Activated CD4-positive, alpha-beta memory T cell treated with anti-CD3 and anti-CD28 coated beads for 36 hours (primary cell): ENCODE results near the gene UBAC2. TPM values are rescaled to one million over a fixed set of nuclear protein-coding genes. Genes with fewer than 3 reads are reported as not detected.
"Not testable (repeated sequence)": the region's sequence is repeated elsewhere in the genome, so short reads cannot be mapped to it uniquely, and the experiment has no call there.

ENCODE experiments used
- CTCF ChIA-PET: fragments of 350-600 bp; sonication (Branson Sonifier 250); formaldehyde crosslinking; loops from one replicate; lab custom pipeline; 2021; ENCODE audit warnings: antibody characterized with exemption, inconsistent platforms; lab: Charles Lee
- POLR2A ChIA-PET: fragments of 350-600 bp; sonication (Branson Sonifier 250); formaldehyde crosslinking; loops from one replicate; lab custom pipeline; 2021; ENCODE audit warnings: antibody characterized with exemption; lab: Charles Lee
- DNase-seq: peaks from one replicate; pipeline ENCODE4 v3.0.0-alpha.2; 2020
- H3K27ac Mint-ChIP-seq: one replicate; pipeline ENCODE4 v1.8.0; 2021; ENCODE audit warnings: mixed read lengths
- H3K27me3 Mint-ChIP-seq: one replicate; pipeline ENCODE4 v1.8.0; 2021; ENCODE audit warnings: mixed read lengths
- H3K36me3 Mint-ChIP-seq: one replicate; pipeline ENCODE4 v1.8.0; 2021; ENCODE audit warnings: mixed read lengths
- H3K4me1 Mint-ChIP-seq: one replicate; pipeline ENCODE4 v1.8.0; 2021; ENCODE audit warnings: low read depth, mixed read lengths
- H3K4me3 Mint-ChIP-seq: one replicate; pipeline ENCODE4 v1.8.0; 2021; ENCODE audit warnings: mild to moderate bottlenecking, mixed read lengths
- H3K9me3 Mint-ChIP-seq: one replicate; pipeline ENCODE4 v1.8.0; 2021; ENCODE audit warnings: mixed read lengths
- intact Hi-C: fragments of 100-400 bp; cut with micrococcal nuclease; formaldehyde crosslinking; loops from one replicate; pipeline ENCODE4 v1.15.1; 2023
- total RNA-seq, 2 experiments: library from RNA; stranded (reverse); gene quantifications; one replicate each; pipeline ENCODE4 v1.2.3, GENCODE V29; 2021

Gene UBAC2
- total RNA-seq, 2 experiments from 2014 or later, result 51.8 to 54.5 TPM

DNA sequence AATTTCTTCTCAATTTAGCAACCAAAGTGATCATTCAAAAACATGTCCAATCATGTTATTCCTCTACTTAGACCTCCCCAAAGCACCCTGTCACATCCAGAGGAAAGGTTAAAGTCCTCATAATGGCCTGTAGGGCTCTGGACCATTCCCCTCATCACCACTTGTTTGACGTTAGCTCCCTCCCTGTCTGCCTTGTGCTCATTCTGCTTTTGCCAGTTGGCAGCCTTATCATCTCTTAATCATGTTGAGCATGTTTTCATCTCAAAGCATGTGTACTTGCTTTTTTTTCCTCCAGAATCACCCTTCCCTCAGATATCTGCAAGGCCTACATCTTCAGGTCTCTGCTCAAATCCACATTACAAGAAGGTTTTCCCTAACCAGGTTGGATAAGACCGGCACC is 25.9 kb downstream of the UBAC2 start:
- DNase-seq, result no peak
- H3K27me3 Mint-ChIP-seq, result no peaks in the 10 kb centered on the region
- intact Hi-C loops, result loop anchor here (10.0 kb wide), 1 partner anchor 1448 kb away; the partner anchor contains the start of gene TMTC4
- POLR2A ChIA-PET, result no interaction called here
- H3K36me3 Mint-ChIP-seq, result peaks cover 15% of the 10 kb centered on the region
- H3K9me3 Mint-ChIP-seq, result peaks cover 3% of the 10 kb centered on the region
- no peak overlapping the region for H3K4me3 Mint-ChIP-seq
- CTCF ChIA-PET, result no interaction called here
- peaks cover 84% of the 10 kb centered on the region for H3K4me1 Mint-ChIP-seq
- H3K27ac Mint-ChIP-seq, result peak overlapping the region; percentile 21

DNA sequence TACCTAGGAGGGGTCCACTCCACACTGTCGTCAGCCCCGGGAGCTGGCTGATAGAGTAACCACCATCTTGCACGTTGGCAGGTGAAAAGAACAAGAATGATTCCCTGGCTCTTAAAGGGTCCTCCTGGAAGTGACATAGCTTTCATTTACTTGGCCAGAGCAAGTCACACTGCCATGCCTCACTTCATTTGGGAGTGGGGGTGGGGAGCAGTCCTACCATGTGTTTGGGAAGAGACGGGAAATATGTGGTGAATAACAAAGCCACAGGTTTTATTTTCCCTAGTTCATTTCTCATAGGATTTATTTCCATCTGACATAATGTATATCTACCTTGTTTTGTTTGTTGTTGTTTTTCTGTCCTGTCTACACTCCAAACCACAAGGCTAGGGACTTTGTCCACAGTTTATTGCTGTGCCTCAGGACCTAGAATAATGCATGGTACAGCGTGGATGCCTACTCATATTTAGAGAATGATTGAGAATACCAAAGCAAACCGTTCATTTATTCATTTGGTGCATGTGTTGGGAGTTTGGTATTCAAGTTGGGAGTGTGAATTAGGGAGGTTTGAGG is 26.8 kb downstream of the UBAC2 start:
- Mint-ChIP-seq H3K4me3 (no peak overlapping the region), H3K36me3 (peaks cover 7% of the 10 kb centered on the region), H3K27me3 (no peaks in the 10 kb centered on the region), H3K4me1 (peaks cover 81% of the 10 kb centered on the region), H3K9me3 (peaks cover 3% of the 10 kb centered on the region), H3K27ac (peak overlapping the region; percentile 6)
- CTCF ChIA-PET, result interaction anchor here (0.9 to 1.1 kb wide), 2 partner anchors 39 to 42 kb away, joined by 3 read pairs; no protein-coding TSS in a partner anchor
- intact Hi-C loops, result loop anchor here (10.0 kb wide), 1 partner anchor 1447 kb away; the partner anchor contains the start of gene TMTC4
- no peak for DNase-seq
- POLR2A ChIA-PET, result interaction anchor here (0.6 to 1.6 kb wide), 3 partner anchors 9 to 156 kb away, joined by 3 to 5 read pairs (median 4); no protein-coding TSS in a partner anchor

DNA sequence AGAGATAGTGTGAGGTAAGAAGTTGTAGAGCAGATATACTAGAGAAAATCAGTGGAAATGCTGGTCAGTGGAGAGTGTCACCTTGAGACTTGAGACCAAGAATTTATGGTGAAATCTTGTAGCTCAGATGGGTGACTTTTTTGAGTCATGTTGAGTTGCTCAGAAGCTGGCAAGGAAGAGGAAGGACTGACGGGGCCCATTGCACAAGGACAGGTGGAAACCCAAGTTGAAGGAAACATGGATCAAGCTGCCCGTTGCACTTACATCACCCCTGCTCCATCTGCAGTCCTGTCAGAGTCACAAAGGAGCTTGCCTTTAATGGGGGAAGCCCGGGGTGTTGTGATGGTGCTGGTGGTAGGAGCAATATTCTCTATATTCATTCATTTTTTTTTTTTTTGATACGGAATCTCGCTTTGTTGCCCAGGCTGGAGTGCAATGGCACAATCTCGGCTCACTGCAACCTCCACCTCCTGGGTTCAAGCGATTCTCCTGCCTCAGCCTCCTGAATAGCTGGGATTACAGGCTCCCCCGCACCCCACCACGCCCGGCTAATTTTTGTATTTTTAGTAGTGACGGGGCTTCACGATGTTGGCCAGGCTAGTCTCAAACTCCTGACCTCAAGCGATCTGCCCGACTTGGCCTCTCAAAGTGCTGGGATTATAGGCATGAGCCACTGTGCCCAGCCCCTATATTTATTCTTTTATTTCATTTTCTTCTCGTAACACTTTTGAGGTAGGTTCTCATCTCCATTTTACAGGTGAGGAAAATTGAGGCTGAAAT is 27.4 kb downstream of the UBAC2 start:
- CTCF ChIA-PET, result interaction anchor here (0.9 to 1.1 kb wide), 2 partner anchors 38 to 41 kb away, joined by 3 read pairs; no protein-coding TSS in a partner anchor
- peak overlapping the region; percentile 68 for H3K27ac Mint-ChIP-seq
- H3K36me3 Mint-ChIP-seq, result peaks cover 4% of the 10 kb centered on the region
- DNase-seq, result peak; percentile 50
- H3K27me3 Mint-ChIP-seq, result no peaks in the 10 kb centered on the region
- peaks cover 77% of the 10 kb centered on the region for H3K4me1 Mint-ChIP-seq
- intact Hi-C loops, result loop anchor here (1.0 to 10.0 kb wide), 4 partner anchors 9 to 1447 kb away; partner anchors contain the start of gene TMTC4
- POLR2A ChIA-PET, result interaction anchor here (0.6 to 1.6 kb wide), 4 partner anchors 9 to 155 kb away, joined by 3 to 5 read pairs (median 4); no protein-coding TSS in a partner anchor
- no peak overlapping the region for H3K4me3 Mint-ChIP-seq
- H3K9me3 Mint-ChIP-seq, result peaks cover 2% of the 10 kb centered on the region

DNA sequence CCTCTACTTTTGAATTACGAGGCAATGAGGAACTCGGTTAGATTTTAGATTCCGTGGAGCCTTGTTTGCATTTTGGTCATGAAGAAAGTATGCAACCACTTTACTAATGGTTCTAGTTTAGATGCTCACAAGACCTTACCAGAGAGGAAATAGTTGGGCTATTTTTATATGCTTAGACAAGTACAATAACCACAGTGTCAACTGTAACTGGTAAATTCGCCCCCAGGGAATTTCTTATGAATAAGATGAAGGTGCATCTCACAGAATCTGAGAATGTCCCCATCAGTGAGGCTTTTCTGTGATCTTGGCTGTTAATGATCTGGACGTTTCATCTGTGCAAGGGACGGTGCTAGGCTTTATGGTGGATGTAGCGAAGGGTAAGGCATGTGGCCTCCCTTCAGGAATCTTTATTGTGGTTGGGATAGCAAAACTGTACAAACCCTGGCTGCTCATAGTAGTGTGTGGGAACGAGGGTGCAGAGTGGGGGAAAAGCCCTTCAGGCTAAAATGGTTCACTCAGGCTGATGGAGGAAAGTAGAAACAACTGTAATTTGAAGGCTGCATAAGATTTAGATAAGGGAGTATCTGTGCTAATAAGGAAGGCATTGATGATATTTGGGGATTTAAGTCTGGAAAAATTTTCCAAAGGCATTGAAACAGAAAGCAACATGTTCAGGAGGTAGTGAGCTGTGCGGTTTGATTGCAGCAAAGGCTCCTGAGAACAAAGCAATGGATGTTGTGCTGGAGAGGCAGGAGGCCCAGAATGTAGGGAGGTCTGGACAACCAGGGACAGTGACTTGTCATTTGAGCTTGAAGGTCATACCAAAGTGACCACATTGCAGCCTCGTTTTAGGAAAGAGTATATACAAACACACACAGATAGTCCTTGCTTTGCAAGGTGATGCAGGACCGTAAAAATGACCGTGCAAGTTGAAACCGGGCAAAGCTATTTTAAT is 28.4 kb downstream of the UBAC2 start:
- Mint-ChIP-seq H3K4me3 (peak overlapping the region; percentile 64), H3K27me3 (no peaks in the 10 kb centered on the region), H3K9me3 (no peaks in the 10 kb centered on the region), H3K4me1 (peaks cover 71% of the 10 kb centered on the region), H3K27ac (peak overlapping the region; percentile 68), H3K36me3 (peaks cover 7% of the 10 kb centered on the region)
- ChIA-PET CTCF (interaction anchor here (0.7 to 2.8 kb wide), 3 partner anchors 10 to 40 kb away, joined by 3 to 9 read pairs (median 3); no protein-coding TSS in a partner anchor), POLR2A (interaction anchor here (1.0 to 1.1 kb wide), 2 partner anchors 15 to 24 kb away, joined by 3 read pairs; no protein-coding TSS in a partner anchor)
- intact Hi-C loops, result loop anchor here (1.0 to 10.0 kb wide), 5 partner anchors 9 to 1446 kb away; partner anchors contain the start of genes GPR18 and TMTC4
- DNase-seq, result no peak

DNA sequence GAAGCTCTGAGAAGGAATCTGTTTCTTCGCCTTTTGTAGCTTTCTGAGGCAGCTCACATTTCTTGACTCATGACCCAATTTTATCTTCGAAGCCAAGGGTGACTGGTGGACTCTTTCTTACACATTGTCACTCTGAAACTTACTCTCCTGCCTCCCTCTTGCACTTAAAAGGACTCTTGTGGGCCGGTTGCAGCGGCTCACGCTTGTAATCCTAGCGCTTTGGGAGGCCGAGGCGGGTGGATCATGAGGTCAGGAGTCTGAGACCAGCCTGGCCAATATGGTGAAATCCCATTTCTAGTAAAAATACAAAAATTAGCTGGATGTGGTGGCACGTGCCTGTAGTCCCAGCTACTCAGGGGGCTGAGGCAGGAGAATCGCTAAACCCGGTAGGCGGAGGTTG is 29.9 kb downstream of the UBAC2 start:
- CTCF ChIA-PET, result interaction anchor here (0.6 to 2.8 kb wide), 5 partner anchors 12 to 206 kb away, joined by 3 to 9 read pairs (median 3); partner anchors contain the start of gene GPR18
- POLR2A ChIA-PET, result interaction anchor here (1.2 kb wide), 1 partner anchor 26 kb away, joined by 3 read pairs; no protein-coding TSS in a partner anchor

DNA sequence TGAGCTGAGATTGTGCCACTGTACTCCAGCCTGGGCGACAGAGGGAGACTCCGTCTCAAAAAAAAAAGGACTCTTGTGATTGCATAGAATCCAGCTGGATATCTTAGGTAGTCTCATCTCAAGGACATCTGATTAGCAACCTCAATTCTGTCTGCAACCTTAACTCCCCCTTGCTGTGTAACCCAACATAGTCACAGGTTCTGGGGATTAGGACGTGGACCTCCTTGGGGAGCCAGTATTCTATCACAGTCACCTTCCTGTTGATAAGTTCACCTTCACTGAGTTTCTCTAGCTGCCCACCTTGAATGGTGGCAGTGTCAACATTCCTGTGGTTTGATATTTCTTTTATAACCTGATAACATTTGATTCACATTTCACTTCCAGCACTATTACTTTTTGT is 30.3 kb downstream of the UBAC2 start:
- H3K36me3 Mint-ChIP-seq, result peaks cover 4% of the 10 kb centered on the region
- H3K9me3 Mint-ChIP-seq, result no peaks in the 10 kb centered on the region
- ChIA-PET POLR2A (interaction anchor here (1.2 kb wide), 1 partner anchor 27 kb away, joined by 3 read pairs; no protein-coding TSS in a partner anchor), CTCF (interaction anchor here (0.6 to 3.9 kb wide), 7 partner anchors 14 to 205 kb away, joined by 3 to 19 read pairs (median 4); partner anchors contain the start of gene GPR18)
- H3K4me1 Mint-ChIP-seq, result peaks cover 68% of the 10 kb centered on the region
- intact Hi-C loops, result no loop called here
- H3K27ac Mint-ChIP-seq, result no peak overlapping the region
- H3K4me3 Mint-ChIP-seq, result no peak overlapping the region
- DNase-seq, result no peak
- H3K27me3 Mint-ChIP-seq, result no peaks in the 10 kb centered on the region

More for the DNA sequence above, 29.9 kb downstream of the UBAC2 start:
- DNase-seq, intact Hi-C loops, H3K4me3 Mint-ChIP-seq, H3K27ac Mint-ChIP-seq, H3K9me3 Mint-ChIP-seq, H3K36me3 Mint-ChIP-seq, H3K27me3 Mint-ChIP-seq: not testable (repeated sequence)
- peaks cover 69% of the 10 kb centered on the region for H3K4me1 Mint-ChIP-seq

DNA sequence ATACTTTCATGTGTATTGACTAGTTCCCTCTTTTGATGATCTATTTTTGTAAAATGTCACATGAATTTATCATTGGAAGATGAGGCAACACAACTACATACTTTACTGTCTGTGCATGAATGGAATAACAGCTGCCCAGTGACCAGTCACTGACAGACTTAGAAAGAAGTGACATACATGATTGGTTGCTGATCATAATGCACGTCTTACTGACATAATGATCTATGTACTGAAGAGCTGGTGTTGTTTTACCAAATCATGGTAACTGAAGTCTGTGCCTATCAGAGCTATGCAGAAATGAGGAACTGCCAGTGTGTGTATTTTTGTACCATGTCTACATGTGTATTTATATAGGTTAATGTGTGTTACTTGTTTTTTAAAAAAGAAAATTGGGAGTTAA is 31.1 kb downstream of the UBAC2 start:
- no peak overlapping the region for H3K4me3 Mint-ChIP-seq
- ChIA-PET CTCF (interaction anchor here (0.7 to 3.9 kb wide), 9 partner anchors 8 to 205 kb away, joined by 3 to 19 read pairs (median 4); partner anchors contain the start of genes GPR18 and UBAC2), POLR2A (interaction anchor here (0.8 to 1.2 kb wide), 2 partner anchors 13 to 27 kb away, joined by 3 to 5 read pairs; no protein-coding TSS in a partner anchor)
- H3K27me3 Mint-ChIP-seq, result no peaks in the 10 kb centered on the region
- no peak for DNase-seq
- peaks cover 68% of the 10 kb centered on the region for H3K4me1 Mint-ChIP-seq
- peak overlapping the region; percentile 40 for H3K27ac Mint-ChIP-seq
- no peaks in the 10 kb centered on the region for H3K9me3 Mint-ChIP-seq
- intact Hi-C loops, result no loop called here
- peaks cover 4% of the 10 kb centered on the region for H3K36me3 Mint-ChIP-seq

DNA sequence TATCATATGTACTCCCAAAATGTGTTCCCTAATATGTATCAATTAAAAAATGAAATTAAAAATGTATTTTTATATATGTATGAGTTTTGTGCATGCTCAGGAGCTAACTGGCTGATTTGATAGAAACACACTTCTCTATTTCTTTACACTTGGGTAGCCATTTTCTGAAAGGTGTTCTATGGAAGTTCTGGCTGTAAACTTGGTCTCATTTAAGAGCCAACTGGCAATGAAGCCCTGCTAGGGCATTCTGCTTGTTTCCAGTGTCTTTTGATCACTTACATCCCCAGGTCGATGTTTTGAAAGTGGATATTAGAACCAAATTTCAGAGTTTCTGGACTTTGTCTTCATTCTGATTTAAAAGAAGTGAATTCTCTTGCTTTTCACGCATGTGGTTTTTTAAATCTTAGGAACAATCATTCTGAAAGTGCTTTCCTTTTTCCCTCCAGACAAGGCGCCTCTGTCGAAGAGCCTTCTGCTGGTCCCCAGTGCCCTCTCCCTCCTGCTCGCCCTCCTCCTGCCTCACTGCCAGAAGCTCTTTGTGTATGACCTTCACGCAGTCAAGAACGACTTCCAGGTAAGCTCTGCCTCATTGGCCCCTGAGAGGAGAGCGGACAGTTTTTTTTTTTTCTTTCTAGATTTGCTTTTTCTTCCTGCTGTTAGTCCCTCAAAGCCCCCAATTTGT is 37.5 kb downstream of the UBAC2 start:
- Mint-ChIP-seq H3K27me3 (no peaks in the 10 kb centered on the region), H3K27ac (peak overlapping the region; percentile 81), H3K36me3 (peaks cover 30% of the 10 kb centered on the region), H3K4me3 (peak overlapping the region; percentile 62), H3K9me3 (no peaks in the 10 kb centered on the region), H3K4me1 (peaks cover 50% of the 10 kb centered on the region)
- ChIA-PET CTCF (interaction anchor here (0.8 to 0.9 kb wide), 3 partner anchors 10 to 199 kb away, joined by 3 to 6 read pairs (median 3); no protein-coding TSS in a partner anchor), POLR2A (no interaction called here)
- peak; percentile 61 for DNase-seq
- intact Hi-C loops, result loop anchor here (1.0 kb wide), 3 partner anchors 10 to 37 kb away; no protein-coding TSS in a partner anchor

DNA sequence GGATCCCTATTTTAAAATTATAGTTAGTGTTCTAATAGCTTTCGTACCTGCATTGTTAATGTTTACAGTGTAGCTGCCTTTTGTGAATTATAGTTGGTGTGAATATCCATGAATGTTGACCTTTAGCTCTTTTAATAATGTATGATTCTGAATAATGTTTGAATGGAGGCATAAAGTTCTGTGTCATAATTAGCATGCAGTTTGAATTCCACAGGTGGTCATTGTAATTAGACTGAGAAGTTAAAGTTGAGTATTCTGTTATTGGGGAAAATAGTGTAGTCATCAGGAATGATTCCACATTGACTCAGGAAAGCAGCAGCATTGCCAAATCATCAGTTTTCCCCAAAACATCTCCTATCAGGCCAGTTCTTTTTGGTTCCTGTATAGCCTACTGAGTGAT is 45.4 kb downstream of the UBAC2 start:
- Mint-ChIP-seq H3K4me3 (no peak overlapping the region), H3K36me3 (peaks cover 38% of the 10 kb centered on the region), H3K9me3 (peaks cover 8% of the 10 kb centered on the region), H3K4me1 (peaks cover 17% of the 10 kb centered on the region), H3K27ac (no peak overlapping the region), H3K27me3 (no peaks in the 10 kb centered on the region)
- ChIA-PET POLR2A (no interaction called here), CTCF (interaction anchor here (1.5 kb wide), 1 partner anchor 14 kb away, joined by 4 read pairs; no protein-coding TSS in a partner anchor)
- intact Hi-C loops, result no loop called here
- no peak for DNase-seq

DNA sequence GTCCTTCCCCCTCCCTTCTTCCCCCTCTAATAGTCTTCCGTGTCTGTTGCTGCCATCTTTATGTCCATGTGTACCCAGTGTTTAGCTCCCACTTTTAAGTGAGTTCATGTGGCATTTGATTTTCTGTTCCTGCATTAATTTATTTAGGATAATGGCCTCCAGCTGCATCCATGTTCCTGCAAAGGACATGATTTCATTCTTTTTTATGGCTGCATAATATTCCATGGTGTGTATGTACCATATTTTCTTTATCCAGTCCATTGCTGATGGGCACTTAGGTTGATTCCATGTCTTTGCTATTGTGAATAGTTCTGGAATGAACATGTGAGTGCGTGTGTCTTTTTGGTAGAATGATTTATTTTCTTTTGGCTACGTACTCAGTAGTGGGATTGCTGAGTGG is 48.5 kb downstream of the UBAC2 start:
- Mint-ChIP-seq H3K36me3 (peaks cover 41% of the 10 kb centered on the region), H3K4me1 (peaks cover 33% of the 10 kb centered on the region)
- H3K27ac Mint-ChIP-seq, DNase-seq, H3K9me3 Mint-ChIP-seq, H3K4me3 Mint-ChIP-seq, POLR2A ChIA-PET, CTCF ChIA-PET, H3K27me3 Mint-ChIP-seq: not testable (repeated sequence)
- intact Hi-C loops, result loop anchor here (1.0 kb wide), 1 partner anchor 9 kb away; the partner anchor contains the start of gene GPR18
